K562 (cell line): Measurements from ENCODE around the gene IGDCC3. TPM values are rescaled to one million over a fixed set of nuclear protein-coding genes. Genes with fewer than 3 reads are reported as not detected.

Experiments
- CBX8 ChIP-seq: fragments of 200-600 bp; sonication (generic); IDR thresholded peaks from 2 replicates; pipeline ENCODE4 v1.6.1; 2012; ENCODE audit warnings: borderline replicate concordance, mixed run types, low read depth, mild to moderate bottlenecking, moderate library complexity, mixed read lengths, low read length, control low read depth, inconsistent platforms; ENCODE audit not compliant: poor library complexity, severe bottlenecking; ENCODE audit errors: extremely low read depth
- CHD4 ChIP-seq: fragments of 200-600 bp; sonication (generic); IDR thresholded peaks from 3 replicates; pipeline ENCODE4 v1.6.1; 2012; ENCODE audit warnings: low read depth, mild to moderate bottlenecking, mixed read lengths, low read length, inconsistent platforms; ENCODE audit not compliant: insufficient read depth, insufficient replicate concordance, poor library complexity, severe bottlenecking
- FOXJ3 ChIP-seq: sonication (generic); formaldehyde crosslinking; IDR thresholded peaks from 2 replicates; pipeline ENCODE4 v1.4.0; 2020; ENCODE audit warnings: mild to moderate bottlenecking, missing genetic modification reagents
- GATAD2A ChIP-seq: fragments of 450-650 bp; IDR thresholded peaks from 2 replicates; pipeline ENCODE4 v1.6.1; 2017
- KLF1 ChIP-seq: fragments of 450-650 bp; IDR thresholded peaks from 2 replicates; pipeline ENCODE4 v1.6.1; 2016; ENCODE audit warnings: missing genetic modification characterization, missing compliant biosample characterization
- MXD1 ChIP-seq: fragments of 250-450 bp; sonication (Bioruptor Pico); IDR thresholded peaks from 2 replicates; pipeline ENCODE4 v1.8.0; 2021; ENCODE audit warnings: borderline replicate concordance, mild to moderate bottlenecking, moderate library complexity; ENCODE audit not compliant: poor library complexity, severe bottlenecking
- MYBL2 ChIP-seq, 2 experiments: fragments of 450-650 bp in 1 of 2; sonication (generic) in 1 of 2; formaldehyde crosslinking in 1 of 2; IDR thresholded peaks; 2 replicates each; pipeline versions ENCODE4 v1.6.1 to v1.8.1; 2017 to 2022; ENCODE audit warnings: borderline replicate concordance in 1 of 2, inconsistent platforms in 1 of 2, low read depth in 1 of 2, mild to moderate bottlenecking in 1 of 2, missing genetic modification reagents in 1 of 2, moderate library complexity in 1 of 2
- STAT5A ChIP-seq: IDR thresholded peaks from 2 replicates; pipeline ENCODE4 v1.6.1; 2012; ENCODE audit warnings: low read length, inconsistent platforms, borderline replicate concordance
- TAF9B ChIP-seq: fragments of 450-650 bp; IDR thresholded peaks from 2 replicates; pipeline ENCODE4 v1.6.1; 2018; ENCODE audit warnings: mild to moderate bottlenecking; ENCODE audit not compliant: partially characterized antibody
- TARDBP ChIP-seq: fragments of 450-650 bp; IDR thresholded peaks from 2 replicates; pipeline ENCODE4 v1.6.1; 2016
- TRIM28 ChIP-seq: fragments of 450-650 bp; IDR thresholded peaks from 2 replicates; pipeline ENCODE4 v1.6.1; 2017
- WHSC1 ChIP-seq: IDR thresholded peaks from one replicate; pipeline ENCODE4 v1.6.1; 2012; ENCODE audit warnings: low read length, control low read depth, inconsistent platforms
- ZNF407 ChIP-seq: fragments of 450-650 bp; IDR thresholded peaks from 2 replicates; pipeline ENCODE4 v1.6.1; 2016; ENCODE audit warnings: low read depth
- polyA plus RNA-seq, 8 experiments: library from polyadenylated mRNA; depleted of rRNA in 4 of 8; stranded (reverse) in 5 of 8; unstranded in 3 of 8; fragments of >200 nt; fragmentation: Nextera tagmentation in 2 of 8; fragmentation: Illumina TruSeq in 1 of 8; extraction: Ambion mirVana in 2 of 8; extraction: Trizol in 1 of 8; gene quantifications; 2 replicates each; pipeline versions ENCODE4 v1.2.1 to v1.2.3, GENCODE V29; 2011 to 2014; ENCODE audit warnings: inconsistent platforms in 1 of 8, missing spikeins in 1 of 8
- total RNA-seq, 7 experiments: library from RNA; depleted of rRNA in 6 of 7; stranded (reverse); fragments of >200 nt in 6 of 7; fragmentation: Illumina TruSeq in 2 of 7; extraction: Trizol in 2 of 7; gene quantifications; 2 replicates each; pipeline versions ENCODE4 v1.2.1 to v1.2.3, GENCODE V29; 2011 to 2021; ENCODE audit warnings: low replicate concordance in 1 of 7
- TF ChIP-seq, protein P1 (sequence below): sonication (generic); formaldehyde crosslinking; IDR thresholded peaks from 2 replicates; pipeline ENCODE4 v1.8.0; 2022; ENCODE audit warnings: missing genetic modification reagents, mild to moderate bottlenecking, moderate library complexity, borderline replicate concordance
- TF ChIP-seq, protein P2 (sequence below): fragments of 250-450 bp; sonication (Bioruptor Pico); IDR thresholded peaks from 2 replicates; pipeline ENCODE4 v1.5.1; 2021; ENCODE audit warnings: mild to moderate bottlenecking

The IGDCC3 gene
- total and polyA plus RNA-seq, 9 of the 15 experiments (the other 6 are each of a cell fraction or from before 2014, with no cell fraction given) = not detected

DNA sequence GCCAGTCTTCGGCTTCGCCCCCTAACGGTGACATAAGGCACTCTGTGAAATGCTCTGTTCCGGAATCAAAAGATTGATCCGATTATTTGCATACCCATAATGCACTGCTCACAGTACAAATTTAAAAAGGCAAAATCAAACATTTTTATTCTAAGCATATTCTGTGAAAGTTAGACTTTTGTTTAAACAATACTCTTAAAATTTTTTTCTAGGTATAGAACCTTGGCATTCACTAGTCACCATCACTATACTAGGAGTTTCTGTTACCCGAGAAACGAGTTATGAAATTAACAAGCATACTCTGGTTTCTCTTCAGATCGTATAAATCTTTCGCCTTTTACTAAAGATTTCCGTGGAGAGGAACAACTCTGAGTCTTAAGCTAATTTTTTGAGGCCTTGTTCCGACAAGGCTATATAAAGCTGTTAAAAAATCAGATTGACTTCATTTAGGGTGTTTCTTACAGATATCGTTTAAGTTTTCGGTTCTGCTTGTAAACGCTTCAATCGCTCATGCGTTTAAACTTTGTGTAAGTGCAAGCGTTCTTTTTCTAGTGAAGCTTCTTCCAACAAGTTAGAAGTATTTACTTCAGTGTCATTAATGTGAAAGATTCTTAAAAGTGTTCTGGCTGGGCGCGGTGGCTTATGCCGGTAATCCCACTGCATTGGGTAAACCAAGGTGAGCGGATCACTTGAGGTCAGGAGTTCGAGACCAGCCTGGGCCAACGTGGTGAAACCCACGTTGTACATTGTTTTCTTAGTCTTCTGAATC lies 73.2 kb downstream of the IGDCC3 start, which contains the start of gene RNU5B-1 (continued):
- TF ChIP-seq, protein P1, sequence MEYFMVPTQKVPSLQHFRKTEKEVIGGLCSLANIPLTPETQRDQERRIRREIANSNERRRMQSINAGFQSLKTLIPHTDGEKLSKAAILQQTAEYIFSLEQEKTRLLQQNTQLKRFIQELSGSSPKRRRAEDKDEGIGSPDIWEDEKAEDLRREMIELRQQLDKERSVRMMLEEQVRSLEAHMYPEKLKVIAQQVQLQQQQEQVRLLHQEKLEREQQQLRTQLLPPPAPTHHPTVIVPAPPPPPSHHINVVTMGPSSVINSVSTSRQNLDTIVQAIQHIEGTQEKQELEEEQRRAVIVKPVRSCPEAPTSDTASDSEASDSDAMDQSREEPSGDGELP (CRISPR knock-in tag) = peak; percentile 72
- TF ChIP-seq WHSC1 = no peak
- no peak for TF ChIP-seq MYBL2 (IDR thresholded peaks at IDR 0.05; ENCODE audit: low read depth)
- TF ChIP-seq MYBL2 (CRISPR knock-in tag; IDR thresholded peaks at IDR 0.05; ENCODE audit: borderline replicate concordance) = no peak
- TF ChIP-seq STAT5A = peak; percentile 63
- no peak for TF ChIP-seq ZNF407
- TF ChIP-seq CBX8 = no peak
- 0 out of 2 replicates have a peak, but pooled peaks have one; percentile 22 for TF ChIP-seq KLF1
- peak; percentile 45; the same call in 1 of the 2 replicates for TF ChIP-seq TRIM28
- peak; percentile 98 for TF ChIP-seq TAF9B
- no peak for TF ChIP-seq TARDBP
- no peak for TF ChIP-seq FOXJ3 (CRISPR knock-in tag)
- TF ChIP-seq, protein P2, sequence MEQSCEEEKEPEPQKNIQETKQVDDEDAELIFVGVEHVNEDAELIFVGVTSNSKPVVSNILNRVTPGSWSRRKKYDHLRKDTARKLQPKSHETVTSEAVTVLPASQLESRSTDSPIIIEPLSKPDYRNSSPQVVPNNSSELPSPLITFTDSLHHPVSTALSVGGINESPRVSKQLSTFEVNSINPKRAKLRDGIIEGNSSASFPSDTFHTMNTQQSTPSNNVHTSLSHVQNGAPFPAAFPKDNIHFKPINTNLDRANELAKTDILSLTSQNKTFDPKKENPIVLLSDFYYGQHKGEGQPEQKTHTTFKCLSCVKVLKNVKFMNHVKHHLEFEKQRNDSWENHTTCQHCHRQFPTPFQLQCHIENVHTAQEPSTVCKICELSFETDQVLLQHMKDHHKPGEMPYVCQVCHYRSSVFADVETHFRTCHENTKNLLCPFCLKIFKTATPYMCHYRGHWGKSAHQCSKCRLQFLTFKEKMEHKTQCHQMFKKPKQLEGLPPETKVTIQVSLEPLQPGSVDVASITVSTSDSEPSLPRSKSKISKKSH (CRISPR knock-in tag) = peak; percentile 61; the same call in 1 of the 2 replicates
- peak; percentile 86 for TF ChIP-seq GATAD2A
- no peak for TF ChIP-seq MXD1
- TF ChIP-seq CHD4 = no peak
